Lower lobe of right lung (tissue), 2 donors: ENCODE measurements around the gene NSD1. TPM values are rescaled to one million over a fixed set of nuclear protein-coding genes. Genes with fewer than 3 reads are reported as not detected.

Experiments
- ATAC-seq, 2 donors: fragments of 200-7000 bp; cut with Tn5 transposase; one replicate each; pipeline ENCODE4 v1.9.1; 2020 to 2022; ENCODE audit warnings: mild to moderate bottlenecking in 2 of 2, moderate library complexity in 2 of 2
- DNase-seq: peaks from one replicate; pipeline ENCODE4 v3.0.0-alpha.2; 2020
- H3K27ac ChIP-seq: fragments of 200-600 bp; one replicate; pipeline ENCODE4 v1.8.0; 2022
- H3K27me3 ChIP-seq: fragments of 200-600 bp; one replicate; pipeline ENCODE4 v1.8.0; 2022; ENCODE audit warnings: low read depth
- H3K36me3 ChIP-seq: fragments of 200-600 bp; one replicate; pipeline ENCODE4 v1.8.0; 2022; ENCODE audit warnings: mild to moderate bottlenecking
- H3K4me1 ChIP-seq: fragments of 200-600 bp; one replicate; pipeline ENCODE4 v1.8.0; 2022
- H3K4me3 ChIP-seq: fragments of 200-600 bp; one replicate; pipeline ENCODE4 v1.8.0; 2022; ENCODE audit warnings: mild to moderate bottlenecking
- H3K9me3 ChIP-seq: fragments of 200-600 bp; one replicate; pipeline ENCODE4 v1.8.0; 2022
- CTCF ChIP-seq: fragments of 200-600 bp; IDR thresholded peaks from one replicate; pipeline ENCODE4 v1.8.0; 2022; ENCODE audit warnings: antibody characterized with exemption, mild to moderate bottlenecking
- intact Hi-C: fragments of 100-400 bp; cut with DNase I; formaldehyde crosslinking; loops from one replicate; pipeline ENCODE4 v1.11.0; 2022
- total RNA-seq: library from RNA; stranded (reverse); fragmentation: NEBNext Ultra II Directional; extraction: Animal tissue kit (Norgen Biotek cat#: 25700); gene quantifications from one replicate; pipeline ENCODE4 v1.2.1, GENCODE V29; 2021
- donor health status: DM: no; HTN: yes; CAD: no; lungs with severe emphysema.

Gene NSD1
- total RNA-seq, 1 donor from 2014 or later = 75.5 TPM

- DNase-seq (no peak), ATAC-seq (no peak)
- intact Hi-C loops = no loop called here
- peaks cover 10% of the 10 kb centered on the region for H3K4me1 ChIP-seq
- peak overlapping the region; percentile 67 for H3K27ac ChIP-seq
- H3K9me3 ChIP-seq = no peaks in the 10 kb centered on the region
- no peaks in the 10 kb centered on the region for H3K27me3 ChIP-seq
- TF ChIP-seq CTCF = no peak
- H3K4me3 ChIP-seq = peak overlapping the region; percentile 62
- no peaks in the 10 kb centered on the region for H3K36me3 ChIP-seq
Measured at GRCh38 chr5:177087398-177088005, 46.1 kb upstream of the NSD1 start.

- DNase-seq (no peak), ATAC-seq (no peak)
- intact Hi-C loops = no loop called here
- Histone ChIP-seq H3K4me1 (peaks cover 10% of the 10 kb centered on the region), H3K36me3 (no peaks in the 10 kb centered on the region), H3K27ac (peak overlapping the region; percentile 67), H3K4me3 (peak overlapping the region; percentile 32), H3K9me3 (no peaks in the 10 kb centered on the region), H3K27me3 (no peaks in the 10 kb centered on the region)
- no peak for TF ChIP-seq CTCF
Measured at GRCh38 chr5:177089127-177089526, 44.4 kb upstream of the NSD1 start.

- ATAC-seq (no peak), DNase-seq (no peak)
- Histone ChIP-seq H3K27me3 (no peaks in the 10 kb centered on the region), H3K36me3 (no peaks in the 10 kb centered on the region), H3K4me3 (peak overlapping the region; percentile 32), H3K4me1 (peaks cover 18% of the 10 kb centered on the region), H3K9me3 (no peaks in the 10 kb centered on the region), H3K27ac (no peak overlapping the region)
- intact Hi-C loops = no loop called here
- no peak for TF ChIP-seq CTCF
Measured at GRCh38 chr5:177089825-177090641, 43.5 kb upstream of the NSD1 start.

GRCh38 chr5:177090813-177091212 is 42.8 kb upstream of the NSD1 start:
- no peak for TF ChIP-seq CTCF
- no peaks in the 10 kb centered on the region for H3K27me3 ChIP-seq
- no peaks in the 10 kb centered on the region for H3K9me3 ChIP-seq
- DNase-seq (no peak), ATAC-seq (no peak)
- intact Hi-C loops = no loop called here
- H3K36me3 ChIP-seq = no peaks in the 10 kb centered on the region
- H3K4me1 ChIP-seq = peaks cover 26% of the 10 kb centered on the region
- H3K27ac ChIP-seq = no peak overlapping the region
- H3K4me3 ChIP-seq = no peak overlapping the region

GRCh38 chr5:177091232-177091631 is 42.3 kb upstream of the NSD1 start:
- Histone ChIP-seq H3K4me3 (no peak overlapping the region), H3K27ac (no peak overlapping the region), H3K36me3 (no peaks in the 10 kb centered on the region), H3K9me3 (no peaks in the 10 kb centered on the region), H3K27me3 (no peaks in the 10 kb centered on the region), H3K4me1 (peaks cover 26% of the 10 kb centered on the region)
- ATAC-seq (no peak), DNase-seq (no peak)
- no peak for TF ChIP-seq CTCF
- intact Hi-C loops = no loop called here
